HG03175 (cell line): ENCODE data around the gene CPNE6.

ENCODE experiments used
- ATAC-seq: cut with Tn5 transposase; IDR thresholded peaks from one replicate; pipeline ENCODE4 v1.9.1; 2021; ENCODE audit warnings: mild to moderate bottlenecking, moderate library complexity; ENCODE audit not compliant: unreplicated experiment

Gene CPNE6

GRCh38 chr14:24126939-24127338 lies 55.6 kb downstream of the CPNE6 start:
- no peak for ATAC-seq

GRCh38 chr14:24127673-24128072 lies 56.3 kb downstream of the CPNE6 start:
- ATAC-seq: no peak
